Epithelial cell of esophagus (primary cell): ENCODE data around the gene DMRT1.
"Not testable (repeated sequence)": the region's sequence is repeated elsewhere in the genome, so short reads cannot be mapped to it uniquely, and the experiment has no call there.

Experiments
- DNase-seq: peaks from one replicate; pipeline ENCODE4 v3.0.0; 2010; ENCODE audit warnings: low read depth
- H3K4me3 ChIP-seq: 2 replicates; pipeline ENCODE4 v1.5.1; 2011; ENCODE audit warnings: mild to moderate bottlenecking, low read length, control low read depth
- CTCF ChIP-seq: IDR thresholded peaks from 2 replicates; pipeline ENCODE4 v1.5.1; 2011; ENCODE audit warnings: low read depth, mild to moderate bottlenecking, low read length, control low read depth, inconsistent platforms; ENCODE audit not compliant: insufficient read depth; ENCODE audit errors: missing control alignments

DMRT1 gene

GRCh38 chr9:899440-900184 lies 58.1 kb downstream of the DMRT1 start:
- TF ChIP-seq CTCF: no peak

GRCh38 chr9:903886-904285 lies 62.4 kb downstream of the DMRT1 start:
- DNase-seq: no peak
- H3K4me3 ChIP-seq: no peak overlapping the region
- no peak for TF ChIP-seq CTCF

More at GRCh38 chr9:899440-900184, 58.1 kb downstream of the DMRT1 start:
- no peak overlapping the region for H3K4me3 ChIP-seq
- DNase-seq: no peak

GRCh38 chr9:905906-906305 lies 64.4 kb downstream of the DMRT1 start:
- no peak overlapping the region for H3K4me3 ChIP-seq
- no peak for DNase-seq
- no peak for TF ChIP-seq CTCF

GRCh38 chr9:908536-909205 lies 67.2 kb downstream of the DMRT1 start:
- H3K4me3 ChIP-seq: no peak overlapping the region
- no peak for TF ChIP-seq CTCF
- DNase-seq: no peak

- no peak for DNase-seq
- peak; percentile 13 for TF ChIP-seq CTCF
- H3K4me3 ChIP-seq: no peak overlapping the region
These were observed 69.5 kb downstream of the DMRT1 start for GRCh38 chr9:911005-911404.

GRCh38 chr9:912776-913175 lies 71.3 kb downstream of the DMRT1 start:
- no peak overlapping the region for H3K4me3 ChIP-seq
- DNase-seq: no peak
- TF ChIP-seq CTCF: no peak

GRCh38 chr9:913526-913925 lies 72.0 kb downstream of the DMRT1 start:
- DNase-seq, H3K4me3 ChIP-seq: not testable (repeated sequence)
